GM12878 (cell line): ENCODE results near the gene TTC33. TPM values are rescaled to one million over a fixed set of nuclear protein-coding genes. Genes with fewer than 3 reads are reported as not detected.

ENCODE experiments used
- ATAC-seq: fragments of 200-7000 bp; cut with Tn5 transposase; 3 replicates; pipeline ENCODE4 v1.9.1; 2020; ENCODE audit warnings: mild to moderate bottlenecking, moderate library complexity
- BruUV-seq: library from RNA; stranded (reverse); fragments of 400-500 nt; replicated peaks from 2 replicates; lab custom pipeline; 2021; lab: Mats Ljungman, UMichigan
- CTCF ChIA-PET: fragments of 300-600 bp; sonication (Branson Sonifier 250); formaldehyde crosslinking; extraction: SDS; loops from one replicate; lab custom pipeline; 2021; ENCODE audit warnings: inconsistent platforms; lab: Yijun Ruan, JAX
- POLR2A ChIA-PET: fragments of 350-600 bp; formaldehyde crosslinking; extraction: SDS; loops from one replicate; lab custom pipeline; 2021; ENCODE audit warnings: inconsistent platforms; lab: Charles Lee
- RAD21 ChIA-PET: fragments of 300-600 bp; sonication (Branson Sonifier 250); formaldehyde crosslinking; loops from one replicate; lab custom pipeline; 2023; ENCODE audit warnings: antibody characterized with exemption; ENCODE audit not compliant: unreplicated experiment; lab: Charles Lee
- SMC1A ChIA-PET: fragments of 300-600 bp; sonication (Branson Sonifier 250); formaldehyde crosslinking; loops from one replicate; lab custom pipeline; 2023; ENCODE audit not compliant: unreplicated experiment, uncharacterized antibody; lab: Charles Lee
- DNase-seq: peaks from one replicate; pipeline ENCODE4 v3.0.0-alpha.2; 2011; ENCODE audit warnings: low read depth, low spot score
- FAIRE-seq: peaks from 3 replicates; lab custom pipeline; 2011; peaks lifted over from hg19 to GRCh38; lab: Jason Lieb, UNC
- H2AFZ ChIP-seq: 2 replicates; pipeline ENCODE4 v1.6.0; 2011; ENCODE audit warnings: low read depth, low read length, control low read depth; ENCODE audit not compliant: control insufficient read depth
- H3K27ac ChIP-seq: 2 replicates; pipeline ENCODE4 v1.5.1; 2011; ENCODE audit warnings: control low read depth; ENCODE audit not compliant: control insufficient read depth, insufficient read depth
- H3K27me3 ChIP-seq, 2 experiments: replicated peaks in 1 of 2; 2 replicates each; pipeline versions ENCODE4 v1.6.0 to v1.6.1; 2011; ENCODE audit warnings: low read length in 1 of 2; ENCODE audit not compliant: control insufficient read depth in 2 of 2, insufficient read depth in 2 of 2
- H3K36me3 ChIP-seq, 2 experiments: 2 replicates each; pipeline ENCODE4 v1.5.1; 2011; ENCODE audit warnings: low read length in 1 of 2; ENCODE audit not compliant: control insufficient read depth in 2 of 2, insufficient read depth in 2 of 2
- H3K4me1 ChIP-seq: 2 replicates; pipeline ENCODE4 v1.6.1; 2011; ENCODE audit warnings: mild to moderate bottlenecking, low read length, moderate library complexity, mixed read lengths; ENCODE audit not compliant: control insufficient read depth, insufficient read depth
- H3K4me2 ChIP-seq: 2 replicates; pipeline ENCODE4 v1.6.0; 2011; ENCODE audit warnings: control low read depth; ENCODE audit not compliant: control insufficient read depth, insufficient read depth
- H3K4me3 ChIP-seq: fragments of 200-600 bp; sonication (generic); 2 replicates; pipeline ENCODE4 v1.5.1; 2016
- H3K79me2 ChIP-seq: 2 replicates; pipeline ENCODE4 v1.6.0; 2011; ENCODE audit warnings: low read length; ENCODE audit not compliant: control insufficient read depth, insufficient read depth
- H3K9ac ChIP-seq: 2 replicates; pipeline ENCODE4 v1.8.0; 2011; ENCODE audit warnings: low read length, control low read depth, mixed read lengths; ENCODE audit not compliant: control insufficient read depth, insufficient read depth
- H3K9me3 ChIP-seq: replicated peaks from 3 replicates; pipeline ENCODE4 v1.5.1; 2011; ENCODE audit warnings: mild to moderate bottlenecking, low read length; ENCODE audit not compliant: control insufficient read depth, insufficient read depth
- H4K20me1 ChIP-seq: 2 replicates; pipeline ENCODE4 v1.6.0; 2011; ENCODE audit not compliant: control insufficient read depth, insufficient read depth
- ATF7 ChIP-seq: fragments of 450-650 bp; IDR thresholded peaks from 2 replicates; pipeline ENCODE4 v1.6.1; 2016; ENCODE audit warnings: low read depth, mild to moderate bottlenecking
- EED ChIP-seq: sonication (generic); IDR thresholded peaks from 2 replicates; pipeline ENCODE4 v1.6.1; 2016; ENCODE audit warnings: antibody characterized with exemption, low read depth
- FOS ChIP-seq: IDR thresholded peaks from 3 replicates; pipeline ENCODE4 v1.6.1; 2011; ENCODE audit warnings: borderline replicate concordance; ENCODE audit not compliant: insufficient read length; ENCODE audit errors: extremely low read depth
- JUND ChIP-seq: IDR thresholded peaks from 2 replicates; pipeline ENCODE4 v1.6.1; 2012; ENCODE audit warnings: low read depth, mild to moderate bottlenecking, low read length, improper control_type of control experiment, moderate library complexity
- NFYA ChIP-seq: IDR thresholded peaks from 2 replicates; pipeline ENCODE4 v1.6.1; 2011; ENCODE audit warnings: low read depth, mild to moderate bottlenecking, low read length, improper control_type of control experiment, borderline replicate concordance
- POLR2AphosphoS5 ChIP-seq: IDR thresholded peaks from 2 replicates; pipeline ENCODE4 v1.6.1; 2011; ENCODE audit warnings: mild to moderate bottlenecking, low read length, inconsistent platforms
- RELA ChIP-seq: fragments of 450-650 bp; IDR thresholded peaks from 2 replicates; pipeline ENCODE4 v1.8.0; 2014; ENCODE audit warnings: borderline replicate concordance; ENCODE audit not compliant: partially characterized antibody
- RUNX3 ChIP-seq: IDR thresholded peaks from 2 replicates; pipeline ENCODE4 v1.6.1; 2012; ENCODE audit warnings: low read length, inconsistent platforms
- SREBF1 ChIP-seq: IDR thresholded peaks from 2 replicates; pipeline ENCODE4 v1.6.1; 2012; ENCODE audit warnings: mild to moderate bottlenecking, low read length
- STAT3 ChIP-seq: IDR thresholded peaks from 2 replicates; pipeline ENCODE4 v1.6.1; 2011; ENCODE audit warnings: low read depth, low read length, improper control_type of control experiment
- SUPT20H ChIP-seq: IDR thresholded peaks from 2 replicates; pipeline ENCODE4 v1.6.1; 2011; ENCODE audit warnings: low read depth, mild to moderate bottlenecking, low read length, moderate library complexity, borderline replicate concordance; ENCODE audit not compliant: control insufficient read depth
- ZBED1 ChIP-seq: IDR thresholded peaks from 2 replicates; pipeline ENCODE4 v1.6.1; 2016; ENCODE audit warnings: borderline replicate concordance
- WGBS: methylation state at CpG from one replicate; pipeline ENCODE4 v1.1.6; 2016; ENCODE audit warnings: low lambda C conversion rate; ENCODE audit not compliant: insufficient replicate concordance, insufficient coverage; ENCODE audit errors: missing lambda C conversion rate; 5-methylcytosine and 5-hydroxymethylcytosine counted together
- in situ Hi-C: fragments of 300-500 bp; cut with MboI; formaldehyde crosslinking; loops from 9 replicates; pipeline ENCODE4 v1.14.3; 2018; ENCODE audit warnings: mixed read lengths
- intact Hi-C: fragments of 100-400 bp; cut with micrococcal nuclease; formaldehyde crosslinking; loops from one replicate; pipeline ENCODE4 v1.14.2; 2022; ENCODE audit not compliant: unreplicated experiment
- polyA plus RNA-seq, 11 experiments: library from polyadenylated mRNA; depleted of rRNA in 4 of 11; unstranded in 6 of 11; stranded (reverse) in 5 of 11; fragments of >200 nt; fragmentation: Nextera tagmentation in 4 of 11; fragmentation: Illumina TruSeq in 1 of 11; extraction: Ambion mirVana in 4 of 11; extraction: Trizol in 1 of 11; gene quantifications; 1 replicate in 1 of 11; 2 replicates in 10 of 11; pipeline versions ENCODE4 v1.2.1 to v1.2.3, GENCODE V29; 2011 to 2016; ENCODE audit warnings: inconsistent platforms in 2 of 11, missing spikeins in 2 of 11, low read depth in 1 of 11
- total RNA-seq, 4 experiments: library from RNA; depleted of rRNA in 3 of 4; stranded (reverse); fragments of >200 nt in 3 of 4; fragmentation: Illumina TruSeq in 1 of 4; extraction: Trizol in 1 of 4; gene quantifications; 2 replicates each; pipeline versions ENCODE4 v1.2.1 to v1.2.3, GENCODE V29; 2013 to 2021
- TF ChIP-seq, protein P1 (sequence below): fragments of 150-350 bp; IDR thresholded peaks from 2 replicates; pipeline ENCODE4 v1.6.1; 2014; ENCODE audit warnings: mild to moderate bottlenecking, low read depth, low read length
- TF ChIP-seq, protein P2 (sequence below): IDR thresholded peaks from 2 replicates; pipeline ENCODE4 v1.6.1; 2012; ENCODE audit warnings: improper control_type of control experiment, low read depth, low read length; ENCODE audit not compliant: insufficient replicate concordance
- TF ChIP-seq, protein P3 (sequence below): fragments of 450-650 bp; IDR thresholded peaks from 2 replicates; pipeline ENCODE4 v1.6.1; 2016; ENCODE audit warnings: mild to moderate bottlenecking
- TF ChIP-seq, protein P4 (sequence below): IDR thresholded peaks from 2 replicates; pipeline ENCODE4 v1.6.1; 2011; ENCODE audit warnings: low read depth, low read length, improper control_type of control experiment, borderline replicate concordance

The TTC33 gene
- total and polyA plus RNA-seq, 10 of the 15 experiments (the other 5 are each of a cell fraction or from before 2014, with no cell fraction given) = 7.9 to 22.3 (median 14.6) TPM

DNA sequence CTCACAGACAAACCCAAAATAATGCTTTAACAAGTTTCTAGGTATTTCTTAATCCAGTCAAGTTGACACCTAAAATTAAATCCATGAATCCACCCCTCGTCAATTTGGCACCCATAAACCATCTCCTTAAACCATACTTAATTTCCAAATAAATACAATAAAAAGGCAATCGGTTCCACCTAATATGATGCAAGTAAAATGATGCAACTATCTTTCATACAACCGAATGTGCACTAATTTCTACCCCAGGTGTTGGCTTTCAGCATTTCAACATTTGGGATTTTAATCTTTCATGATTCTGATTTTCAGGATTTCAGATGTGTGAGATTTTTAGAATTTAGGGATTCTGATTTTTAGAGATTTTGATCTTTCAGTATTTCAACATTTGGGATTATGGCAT is 25.1 kb upstream of the TTC33 start (continued):
- TF ChIP-seq, protein P1, sequence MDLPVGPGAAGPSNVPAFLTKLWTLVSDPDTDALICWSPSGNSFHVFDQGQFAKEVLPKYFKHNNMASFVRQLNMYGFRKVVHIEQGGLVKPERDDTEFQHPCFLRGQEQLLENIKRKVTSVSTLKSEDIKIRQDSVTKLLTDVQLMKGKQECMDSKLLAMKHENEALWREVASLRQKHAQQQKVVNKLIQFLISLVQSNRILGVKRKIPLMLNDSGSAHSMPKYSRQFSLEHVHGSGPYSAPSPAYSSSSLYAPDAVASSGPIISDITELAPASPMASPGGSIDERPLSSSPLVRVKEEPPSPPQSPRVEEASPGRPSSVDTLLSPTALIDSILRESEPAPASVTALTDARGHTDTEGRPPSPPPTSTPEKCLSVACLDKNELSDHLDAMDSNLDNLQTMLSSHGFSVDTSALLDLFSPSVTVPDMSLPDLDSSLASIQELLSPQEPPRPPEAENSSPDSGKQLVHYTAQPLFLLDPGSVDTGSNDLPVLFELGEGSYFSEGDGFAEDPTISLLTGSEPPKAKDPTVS = no peak
- TF ChIP-seq SUPT20H (no peak), POLR2AphosphoS5 (no peak), STAT3 (no peak), RUNX3 (no peak), EED (no peak), NFYA (no peak)
- TF ChIP-seq, all 136 proteins: peak for 0

DNA sequence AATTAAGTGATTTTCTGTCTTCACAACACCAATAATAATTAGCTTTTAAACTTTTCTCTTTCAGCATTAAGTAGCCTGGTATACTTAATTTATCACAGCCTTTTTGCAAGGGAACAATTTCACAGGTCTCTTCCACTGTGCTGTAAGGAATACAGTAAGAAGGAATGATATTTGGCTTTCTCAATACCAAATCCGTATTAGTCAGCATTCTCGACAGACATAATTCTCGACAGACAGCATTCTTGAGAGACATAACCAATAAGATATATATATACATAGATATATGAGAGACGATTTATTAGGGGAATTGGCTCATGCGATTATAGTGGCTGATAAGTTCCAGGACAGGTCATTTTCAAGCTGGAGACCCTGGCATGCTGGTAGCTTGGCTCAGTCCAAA is 24.4 kb upstream of the TTC33 start:
- in situ Hi-C loops = no loop called here
- Histone ChIP-seq H3K27me3 (no peaks in the 10 kb centered on the region), H2AFZ (no peak overlapping the region), H3K36me3 (peaks cover 0 to 1% of the 10 kb centered on the region in 2 experiments; a peak in 2 of 4 replicates), H3K4me3 (no peak overlapping the region), H3K9ac (no peak overlapping the region), H3K4me1 (no peaks in the 10 kb centered on the region; the same call in 1 of the 2 replicates), H3K4me2 (no peak overlapping the region), H3K79me2 (peaks cover 23% of the 10 kb centered on the region), H3K9me3 (no peaks in the 10 kb centered on the region), H3K27ac (no peak overlapping the region), H4K20me1 (no peaks in the 10 kb centered on the region)
- FAIRE-seq (no peak), DNase-seq (no peak), ATAC-seq (no peak)
- WGBS = 93% methylated on average over 5 of the region's 5 CpGs
- POLR2A ChIA-PET = no interaction called here
- CTCF ChIA-PET = interaction anchor here (0.9 kb wide), 1 partner anchor 22 kb away, joined by 3 read pairs; no protein-coding TSS in a partner anchor
- no TSS peak for BruUV-seq
- SMC1A ChIA-PET = no interaction called here
- intact Hi-C loops = no loop called here
- RAD21 ChIA-PET = no interaction called here
- TF ChIP-seq, protein P2, sequence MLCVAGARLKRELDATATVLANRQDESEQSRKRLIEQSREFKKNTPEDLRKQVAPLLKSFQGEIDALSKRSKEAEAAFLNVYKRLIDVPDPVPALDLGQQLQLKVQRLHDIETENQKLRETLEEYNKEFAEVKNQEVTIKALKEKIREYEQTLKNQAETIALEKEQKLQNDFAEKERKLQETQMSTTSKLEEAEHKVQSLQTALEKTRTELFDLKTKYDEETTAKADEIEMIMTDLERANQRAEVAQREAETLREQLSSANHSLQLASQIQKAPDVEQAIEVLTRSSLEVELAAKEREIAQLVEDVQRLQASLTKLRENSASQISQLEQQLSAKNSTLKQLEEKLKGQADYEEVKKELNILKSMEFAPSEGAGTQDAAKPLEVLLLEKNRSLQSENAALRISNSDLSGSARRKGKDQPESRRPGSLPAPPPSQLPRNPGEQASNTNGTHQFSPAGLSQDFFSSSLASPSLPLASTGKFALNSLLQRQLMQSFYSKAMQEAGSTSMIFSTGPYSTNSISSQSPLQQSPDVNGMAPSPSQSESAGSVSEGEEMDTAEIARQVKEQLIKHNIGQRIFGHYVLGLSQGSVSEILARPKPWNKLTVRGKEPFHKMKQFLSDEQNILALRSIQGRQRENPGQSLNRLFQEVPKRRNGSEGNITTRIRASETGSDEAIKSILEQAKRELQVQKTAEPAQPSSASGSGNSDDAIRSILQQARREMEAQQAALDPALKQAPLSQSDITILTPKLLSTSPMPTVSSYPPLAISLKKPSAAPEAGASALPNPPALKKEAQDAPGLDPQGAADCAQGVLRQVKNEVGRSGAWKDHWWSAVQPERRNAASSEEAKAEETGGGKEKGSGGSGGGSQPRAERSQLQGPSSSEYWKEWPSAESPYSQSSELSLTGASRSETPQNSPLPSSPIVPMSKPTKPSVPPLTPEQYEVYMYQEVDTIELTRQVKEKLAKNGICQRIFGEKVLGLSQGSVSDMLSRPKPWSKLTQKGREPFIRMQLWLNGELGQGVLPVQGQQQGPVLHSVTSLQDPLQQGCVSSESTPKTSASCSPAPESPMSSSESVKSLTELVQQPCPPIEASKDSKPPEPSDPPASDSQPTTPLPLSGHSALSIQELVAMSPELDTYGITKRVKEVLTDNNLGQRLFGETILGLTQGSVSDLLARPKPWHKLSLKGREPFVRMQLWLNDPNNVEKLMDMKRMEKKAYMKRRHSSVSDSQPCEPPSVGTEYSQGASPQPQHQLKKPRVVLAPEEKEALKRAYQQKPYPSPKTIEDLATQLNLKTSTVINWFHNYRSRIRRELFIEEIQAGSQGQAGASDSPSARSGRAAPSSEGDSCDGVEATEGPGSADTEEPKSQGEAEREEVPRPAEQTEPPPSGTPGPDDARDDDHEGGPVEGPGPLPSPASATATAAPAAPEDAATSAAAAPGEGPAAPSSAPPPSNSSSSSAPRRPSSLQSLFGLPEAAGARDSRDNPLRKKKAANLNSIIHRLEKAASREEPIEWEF = no peak
- TF ChIP-seq, protein P3, sequence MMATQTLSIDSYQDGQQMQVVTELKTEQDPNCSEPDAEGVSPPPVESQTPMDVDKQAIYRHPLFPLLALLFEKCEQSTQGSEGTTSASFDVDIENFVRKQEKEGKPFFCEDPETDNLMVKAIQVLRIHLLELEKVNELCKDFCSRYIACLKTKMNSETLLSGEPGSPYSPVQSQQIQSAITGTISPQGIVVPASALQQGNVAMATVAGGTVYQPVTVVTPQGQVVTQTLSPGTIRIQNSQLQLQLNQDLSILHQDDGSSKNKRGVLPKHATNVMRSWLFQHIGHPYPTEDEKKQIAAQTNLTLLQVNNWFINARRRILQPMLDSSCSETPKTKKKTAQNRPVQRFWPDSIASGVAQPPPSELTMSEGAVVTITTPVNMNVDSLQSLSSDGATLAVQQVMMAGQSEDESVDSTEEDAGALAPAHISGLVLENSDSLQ = no peak
- TF ChIP-seq, protein P4, sequence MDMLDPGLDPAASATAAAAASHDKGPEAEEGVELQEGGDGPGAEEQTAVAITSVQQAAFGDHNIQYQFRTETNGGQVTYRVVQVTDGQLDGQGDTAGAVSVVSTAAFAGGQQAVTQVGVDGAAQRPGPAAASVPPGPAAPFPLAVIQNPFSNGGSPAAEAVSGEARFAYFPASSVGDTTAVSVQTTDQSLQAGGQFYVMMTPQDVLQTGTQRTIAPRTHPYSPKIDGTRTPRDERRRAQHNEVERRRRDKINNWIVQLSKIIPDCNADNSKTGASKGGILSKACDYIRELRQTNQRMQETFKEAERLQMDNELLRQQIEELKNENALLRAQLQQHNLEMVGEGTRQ = no peak
- no peak for TF ChIP-seq SREBF1
- TF ChIP-seq ATF7 = no peak
- TF ChIP-seq RELA = no peak
- TF ChIP-seq ZBED1 = no peak
- no peak for TF ChIP-seq FOS
- TF ChIP-seq JUND = no peak
